ENCODE results near the gene HMX2. TPM values are rescaled to one million over a fixed set of nuclear protein-coding genes. Genes with fewer than 3 reads are reported as not detected.
"Not testable (repeated sequence)": the region's sequence is repeated elsewhere in the genome, so short reads cannot be mapped to it uniquely, and the experiment has no call there.

Gene HMX2
- total and polyA plus RNA-seq, 8 donors = not detected

GRCh38 chr10:123175389-123176387 lies 27.8 kb downstream of the HMX2 start:
- intact Hi-C loops (cut with DNase I; ENCODE audit: low total_unique reads) = no loop called here
- no peaks in the 10 kb centered on the region for H3K27me3 ChIP-seq
- H3K4me3 ChIP-seq = no peak overlapping the region
- no peaks in the 10 kb centered on the region for H3K4me1 ChIP-seq
- no peak overlapping the region for H3K27ac ChIP-seq
- DNase-seq = no peak
- no peaks in the 10 kb centered on the region for H3K9me3 ChIP-seq
- WGBS, 5 donors = 69 to 81% (median 73%) methylated on average over 9 of the region's 9 CpGs
- TF ChIP-seq POLR2A (IDR thresholded peaks at IDR 0.05) = no peak
- no peak for TF ChIP-seq POLR2AphosphoS5 (IDR thresholded peaks at IDR 0.05)
- no peak for TF ChIP-seq CTCF (IDR thresholded peaks at IDR 0.05)
- no peak for TF ChIP-seq EP300 (IDR thresholded peaks at IDR 0.05)
- peaks cover 0 to 32% (median 8%) of the 10 kb centered on the region in 4 donors for H3K36me3 ChIP-seq

- WGBS, 5 donors = 91 to 97% (median 96%) methylated on average over 4 of the region's 4 CpGs
- H3K36me3 ChIP-seq = peaks cover 0 to 25% (median 6%) of the 10 kb centered on the region in 4 donors
- H3K27ac ChIP-seq; intact Hi-C loops (cut with DNase I; ENCODE audit: low total_unique reads); H3K27me3 ChIP-seq; H3K4me3 ChIP-seq; DNase-seq; H3K4me1 ChIP-seq; H3K9me3 ChIP-seq: not testable (repeated sequence)
These were observed 30.5 kb downstream of the HMX2 start for GRCh38 chr10:123178390-123178789.

- peaks cover 0 to 25% (median 13%) of the 10 kb centered on the region in 4 donors for H3K9me3 ChIP-seq
- intact Hi-C loops (cut with DNase I; ENCODE audit: low total_unique reads) = no loop called here
- H3K36me3 ChIP-seq = peaks cover 0 to 35% (median 8%) of the 10 kb centered on the region in 4 donors
- no peak overlapping the region for H3K4me3 ChIP-seq
- TF ChIP-seq POLR2AphosphoS5 (IDR thresholded peaks at IDR 0.05) = no peak
- no peak for TF ChIP-seq POLR2A (IDR thresholded peaks at IDR 0.05)
- no peak for TF ChIP-seq EP300 (IDR thresholded peaks at IDR 0.05)
- no peak for TF ChIP-seq CTCF (IDR thresholded peaks at IDR 0.05)
- 90 to 92% (median 91%) methylated on average over 7 of the region's 7 CpGs for WGBS, 5 donors
- H3K4me1 ChIP-seq = no peaks in the 10 kb centered on the region
- H3K27me3 ChIP-seq = no peaks in the 10 kb centered on the region
- no peak overlapping the region for H3K27ac ChIP-seq
- DNase-seq = no peak
These were observed 32.5 kb downstream of the HMX2 start for GRCh38 chr10:123180101-123181090.

GRCh38 chr10:123183724-123184123 lies 35.8 kb downstream of the HMX2 start:
- H3K27ac ChIP-seq = no peak overlapping the region
- no peak overlapping the region for H3K4me3 ChIP-seq
- H3K4me1 ChIP-seq = no peaks in the 10 kb centered on the region
- no peak for TF ChIP-seq POLR2AphosphoS5 (IDR thresholded peaks at IDR 0.05)
- TF ChIP-seq CTCF (IDR thresholded peaks at IDR 0.05) = no peak
- TF ChIP-seq POLR2A (IDR thresholded peaks at IDR 0.05) = no peak
- no peak for TF ChIP-seq EP300 (IDR thresholded peaks at IDR 0.05)
- H3K9me3 ChIP-seq = peaks cover 0 to 30% (median 16%) of the 10 kb centered on the region in 4 donors
- H3K36me3 ChIP-seq = peaks cover 0 to 36% (median 13%) of the 10 kb centered on the region in 4 donors
- DNase-seq = no peak
- intact Hi-C loops (cut with DNase I; ENCODE audit: low total_unique reads) = no loop called here
- 97 to 100% (median 99%) methylated on average over 2 of the region's 2 CpGs for WGBS, 5 donors
- H3K27me3 ChIP-seq = no peaks in the 10 kb centered on the region

Data from stomach (tissue), 9 donors.